Lung microvascular endothelial cell (primary cell): ENCODE results near the gene SUN1. TPM values are rescaled to one million over a fixed set of nuclear protein-coding genes. Genes with fewer than 3 reads are reported as not detected.
A peak's percentile ranks its signal among the peaks of the same experiment; 100 is the strongest.
"Not testable (repeated sequence)": the region's sequence is repeated elsewhere in the genome, so short reads cannot be mapped to it uniquely, and the experiment has no call there.

Experiments used
- DNase-seq, 2 donors: peaks; one replicate each; pipeline versions ENCODE4 v3.0.0 to v3.0.0-alpha.2; 2010; ENCODE audit warnings: low read depth in 2 of 2
- total RNA-seq: library from RNA; depleted of rRNA; stranded (reverse); fragments of >200 nt; gene quantifications from 2 replicates; pipeline ENCODE4 v1.2.1, GENCODE V29; 2014

Gene SUN1
- total RNA-seq, 1 donor from 2014 or later = 94.8 TPM

DNA sequence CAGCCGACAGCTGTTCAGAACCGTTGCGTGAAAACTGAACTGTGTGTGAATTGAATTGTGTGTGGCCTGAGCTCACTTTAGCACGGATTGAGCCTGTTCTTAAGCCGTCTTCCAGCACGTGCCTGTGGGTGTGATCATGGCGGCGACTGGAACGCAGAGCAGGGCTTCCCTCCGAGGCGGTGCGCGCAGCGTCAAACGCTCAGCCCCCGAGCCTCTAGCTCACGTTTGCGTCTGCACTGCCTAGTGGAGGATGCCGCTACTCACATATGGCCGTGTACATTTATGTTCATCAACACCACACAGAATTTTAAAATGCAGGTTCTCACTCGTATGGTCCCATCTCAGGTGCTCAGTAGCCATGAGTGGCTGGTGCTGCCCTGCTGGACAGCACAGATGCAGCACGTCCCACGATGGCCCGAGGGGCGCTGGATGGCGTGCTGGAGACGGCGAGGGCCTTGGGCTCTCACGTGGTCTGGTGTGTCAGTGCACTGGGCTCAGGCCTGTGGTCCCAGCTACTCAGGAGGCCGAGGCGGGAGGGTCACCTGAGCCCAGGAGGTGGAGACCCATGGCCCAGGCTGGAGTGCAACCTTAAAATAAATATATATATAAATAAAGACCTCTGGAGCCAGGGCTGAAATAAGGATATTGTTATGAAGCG, 22.0 kb downstream of the SUN1 start:
- DNase-seq = no peak

GRCh38 chr7:855686-856369, 23.6 kb downstream of the SUN1 start:
- DNase-seq = no peak

DNA sequence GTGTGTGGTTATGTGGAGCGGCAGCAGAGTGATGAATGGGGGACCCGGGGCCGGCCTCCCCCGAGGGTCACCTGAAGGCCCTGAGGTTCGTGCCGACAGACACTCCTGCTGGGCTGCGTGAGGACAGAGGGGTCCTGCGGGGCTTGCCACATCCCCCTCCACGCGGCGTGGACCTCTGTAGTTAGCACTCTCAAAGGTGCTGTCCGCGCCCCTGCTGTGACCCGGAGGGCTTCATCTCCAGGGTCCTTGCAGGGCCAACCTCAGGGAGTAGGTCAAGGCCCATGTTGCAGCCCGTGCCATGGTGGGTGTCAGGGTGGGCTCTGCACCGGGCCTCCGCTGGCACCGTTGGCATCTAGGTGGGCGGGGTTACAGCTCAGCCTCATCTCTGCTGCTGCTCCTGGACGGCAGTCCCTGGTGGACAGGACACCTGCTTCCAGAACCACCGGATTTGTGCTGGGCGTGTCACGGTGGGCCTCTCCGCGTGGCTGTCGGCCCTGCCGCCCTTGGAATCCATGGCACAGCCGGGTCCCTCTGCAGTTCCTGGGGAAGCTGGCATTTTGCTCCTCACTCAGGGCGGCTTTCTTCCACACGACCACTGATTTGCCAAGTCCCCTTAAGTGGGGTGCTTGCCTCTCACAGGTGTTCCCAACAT, 24.3 kb downstream of the SUN1 start:
- DNase-seq = no peak

DNA sequence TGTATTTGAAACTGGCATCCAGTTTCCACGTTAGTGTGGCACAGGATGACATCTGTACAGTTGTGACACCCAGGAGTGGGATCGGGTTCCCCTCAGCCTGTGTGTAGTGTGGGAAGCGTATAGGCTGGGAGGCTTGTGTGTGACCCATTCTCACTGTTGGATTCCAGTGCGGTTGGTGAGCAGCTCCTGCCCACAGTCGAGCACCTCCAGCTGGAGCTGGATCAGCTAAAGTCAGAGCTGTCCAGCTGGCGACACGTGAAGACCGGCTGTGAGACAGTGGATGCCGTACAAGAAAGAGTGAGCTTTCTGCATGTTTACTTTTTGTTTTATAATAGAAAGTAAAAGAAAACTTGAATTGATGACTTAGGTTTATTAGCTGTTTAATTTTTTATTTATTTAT, 25.4 kb downstream of the SUN1 start:
- no peak for DNase-seq

- DNase-seq = no peak
Measured at GRCh38 chr7:859359-860030, 27.2 kb downstream of the SUN1 start.

DNA sequence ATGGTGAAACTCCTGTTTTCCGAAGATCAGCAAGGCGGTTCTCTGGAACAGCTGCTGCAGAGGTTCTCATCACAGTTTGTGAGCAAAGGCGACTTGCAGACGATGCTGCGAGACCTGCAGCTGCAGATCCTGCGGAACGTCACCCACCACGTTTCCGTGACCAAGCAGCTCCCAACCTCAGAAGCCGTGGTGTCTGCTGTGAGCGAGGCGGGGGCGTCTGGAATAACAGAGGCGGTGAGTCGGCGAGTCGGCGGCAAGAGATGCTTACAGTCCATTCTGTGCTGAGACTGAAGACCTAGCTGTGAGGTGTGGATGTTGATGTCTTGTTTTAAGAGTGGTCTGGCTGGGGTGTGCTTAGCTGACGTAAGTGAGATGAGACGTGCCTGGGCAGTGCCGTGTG, 27.9 kb downstream of the SUN1 start:
- no peak for DNase-seq

- DNase-seq = no peak
Measured at GRCh38 chr7:861222-861621, 28.9 kb downstream of the SUN1 start.

DNA sequence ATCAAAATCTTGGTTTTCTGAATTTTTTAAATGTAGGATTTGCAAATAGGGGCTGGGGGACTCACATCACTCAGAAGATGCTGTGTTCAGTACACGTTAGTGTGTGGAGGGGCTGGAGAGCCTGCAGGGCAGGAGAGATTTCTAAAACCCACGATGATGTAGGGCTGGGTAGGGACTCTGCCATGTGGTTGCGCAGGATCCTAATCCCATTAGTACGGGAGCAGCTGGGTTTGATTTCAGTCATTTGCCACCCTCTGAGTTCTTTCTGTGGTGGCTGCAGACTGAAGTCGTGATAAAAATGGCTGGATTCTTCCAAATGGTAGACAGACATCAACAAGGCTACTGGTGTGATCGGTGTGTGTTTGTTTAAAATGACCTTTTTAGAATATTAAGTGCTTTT, 29.9 kb downstream of the SUN1 start:
- no peak for DNase-seq

DNA sequence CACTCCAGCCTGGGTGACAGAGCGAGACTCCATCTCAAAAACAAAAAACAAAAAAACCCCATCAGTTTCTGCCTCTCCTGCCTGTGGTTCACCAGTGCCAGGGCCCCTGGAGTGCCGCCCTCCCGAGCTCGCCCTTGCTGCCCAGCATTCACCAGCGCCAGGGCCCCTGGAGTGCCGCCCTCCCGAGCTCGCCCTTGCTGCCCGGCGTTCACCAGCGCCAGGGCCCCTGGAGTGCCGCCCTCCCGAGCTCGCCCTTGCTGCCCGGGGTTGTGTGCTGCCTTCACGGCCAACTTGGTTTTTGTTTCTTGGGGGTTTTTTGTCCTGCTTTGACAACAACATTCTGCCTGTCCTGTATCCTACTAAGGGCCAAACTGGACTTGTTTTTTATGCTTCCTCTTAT, 30.8 kb downstream of the SUN1 start:
- DNase-seq = no peak

- DNase-seq = no peak
Measured at GRCh38 chr7:865921-866320, 33.6 kb downstream of the SUN1 start.

DNA sequence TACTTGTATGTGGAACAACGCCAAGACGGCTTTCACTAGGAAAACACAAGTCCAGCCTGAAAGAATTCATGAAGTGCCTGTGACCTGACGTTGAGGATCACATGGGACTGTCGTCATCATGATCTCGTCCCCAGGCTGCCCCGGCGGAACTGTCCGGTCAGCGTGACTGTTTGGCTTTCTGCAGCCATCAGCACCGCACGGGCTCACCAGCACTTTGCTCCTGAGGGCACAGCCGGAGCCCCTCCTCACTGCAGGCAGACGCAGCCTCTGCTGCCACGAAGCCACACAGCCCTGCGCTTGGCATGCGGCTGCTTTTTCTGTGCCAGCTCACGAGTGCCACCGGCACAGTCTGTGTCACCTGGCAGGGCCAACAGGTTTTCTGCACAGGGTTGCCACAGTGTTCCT, 34.7 kb downstream of the SUN1 start:
- peak; percentile 68 to 91 for DNase-seq

- DNase-seq = peak; percentile 9 to 69
Measured at GRCh38 chr7:867406-868188, 35.3 kb downstream of the SUN1 start.

- DNase-seq = no peak
Measured at GRCh38 chr7:868189-868486, 35.9 kb downstream of the SUN1 start.

DNA sequence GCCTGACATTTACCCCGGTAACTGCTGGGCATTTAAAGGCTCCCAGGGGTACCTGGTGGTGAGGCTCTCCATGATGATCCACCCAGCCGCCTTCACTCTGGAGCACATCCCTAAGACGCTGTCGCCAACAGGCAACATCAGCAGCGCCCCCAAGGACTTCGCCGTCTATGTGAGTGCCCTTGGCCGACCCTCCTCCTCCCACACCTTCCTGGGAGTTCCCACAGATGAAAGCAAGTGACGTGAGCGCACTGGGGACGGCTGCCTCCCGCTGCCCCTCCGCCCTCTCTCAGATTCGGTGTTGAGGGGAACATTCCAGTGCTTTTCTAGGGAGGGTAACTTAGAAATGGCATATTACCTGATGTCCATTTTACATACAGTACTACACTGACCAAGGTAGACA, 37.1 kb downstream of the SUN1 start:
- no peak for DNase-seq

GRCh38 chr7:871900-872537, 39.7 kb downstream of the SUN1 start:
- peak in 1 of 2 donors; percentile 74 for DNase-seq

GRCh38 chr7:872685-873084, 40.4 kb downstream of the SUN1 start:
- not testable (repeated sequence) for DNase-seq

DNA sequence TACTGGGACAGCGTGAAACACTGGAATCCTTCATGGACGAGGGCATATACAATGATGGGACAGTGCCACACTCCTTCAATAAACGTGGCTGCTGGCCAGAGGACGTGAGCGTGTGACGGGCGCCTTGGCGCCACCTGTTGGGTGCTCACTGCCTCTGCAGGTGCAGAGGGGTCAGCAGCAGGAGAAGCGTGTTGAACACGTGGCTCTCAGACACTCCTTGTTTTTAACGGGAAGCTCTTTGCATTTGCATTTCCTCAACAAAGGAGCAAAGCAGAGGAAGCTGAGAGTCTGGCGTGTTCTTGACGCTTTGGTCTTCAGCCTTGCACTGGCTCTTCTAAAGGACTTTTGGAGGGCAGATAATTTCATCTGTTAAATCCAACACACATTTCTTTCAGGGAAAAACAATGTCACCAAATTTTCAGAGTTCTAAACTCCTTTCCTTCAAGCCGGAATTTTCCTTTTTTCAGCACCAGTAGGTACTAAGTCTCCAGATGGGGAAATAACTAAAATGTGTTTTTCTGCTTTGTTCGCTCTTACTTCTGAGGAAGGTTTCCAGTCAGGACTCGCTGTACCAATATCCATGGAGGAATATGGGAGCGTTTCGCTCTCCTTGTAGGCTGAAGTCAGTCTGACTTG, 41.2 kb downstream of the SUN1 start:
- DNase-seq = peak; percentile 90 to 93

GRCh38 chr7:874031-874749, 41.9 kb downstream of the SUN1 start:
- DNase-seq = no peak

- no peak for DNase-seq
Measured at GRCh38 chr7:875051-875450, 42.8 kb downstream of the SUN1 start.

DNA sequence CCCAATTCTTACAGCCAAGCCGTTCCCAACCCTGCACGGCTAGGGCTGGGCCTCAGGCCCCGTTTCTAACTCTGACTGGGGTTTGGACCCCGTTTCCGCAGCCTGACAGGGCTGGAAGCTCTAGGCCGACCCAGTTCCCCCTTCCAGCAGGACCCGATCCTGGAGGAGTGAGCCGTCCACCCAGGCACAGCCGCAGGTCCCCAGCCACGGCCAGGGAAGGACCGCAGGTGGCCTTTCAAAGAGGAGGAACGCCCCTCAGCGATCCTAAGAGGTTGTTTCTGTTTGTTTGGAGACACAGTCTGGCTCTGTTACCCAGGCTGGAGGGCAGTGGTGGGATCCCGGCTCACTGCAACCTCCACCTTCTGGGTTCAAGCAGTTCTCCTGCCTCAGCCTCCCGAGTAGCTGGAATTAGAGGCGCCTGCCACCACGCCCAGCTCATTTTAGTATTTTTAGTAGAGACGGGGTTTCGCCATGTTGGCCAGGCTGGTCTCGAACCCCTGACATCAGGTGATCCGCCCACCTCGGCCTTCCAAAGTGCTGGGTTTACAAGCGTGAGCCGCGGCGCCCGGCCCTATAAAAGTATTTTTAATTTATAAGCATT, 43.3 kb downstream of the SUN1 start:
- no peak for DNase-seq
